Smooth muscle cell (in vitro differentiated cells): Measurements from ENCODE around the gene PLPP4. TPM values are rescaled to one million over a fixed set of nuclear protein-coding genes. Genes with fewer than 3 reads are reported as not detected.

ENCODE experiments used
- DNase-seq: peaks from one replicate; lab custom pipeline; 2025; ENCODE audit not compliant: unreplicated experiment; lab: John Stamatoyannopoulos, UW
- H2AFZ ChIP-seq: fragments of 200-600 bp; sonication (generic); 2 replicates; pipeline ENCODE4 v1.6.0; 2016; ENCODE audit warnings: antibody characterized with exemption, low read depth, mild to moderate bottlenecking
- H3F3A ChIP-seq: fragments of 200-600 bp; sonication (generic); 2 replicates; pipeline ENCODE4 v1.6.0; 2017; ENCODE audit warnings: antibody characterized with exemption, low read depth
- H3K27ac ChIP-seq: fragments of 200-600 bp; sonication (generic); 2 replicates; pipeline ENCODE4 v1.5.1; 2016; ENCODE audit warnings: low read depth, mild to moderate bottlenecking
- H3K27me3 ChIP-seq: fragments of 200-600 bp; sonication (generic); 2 replicates; pipeline ENCODE4 v1.6.1; 2016; ENCODE audit warnings: low read depth, mild to moderate bottlenecking
- H3K36me3 ChIP-seq: fragments of 200-600 bp; sonication (generic); 2 replicates; pipeline ENCODE4 v1.5.1; 2016; ENCODE audit warnings: low read depth
- H3K4me1 ChIP-seq: fragments of 200-600 bp; sonication (generic); 2 replicates; pipeline ENCODE4 v1.5.1; 2016; ENCODE audit warnings: low read depth
- H3K4me2 ChIP-seq: fragments of 200-600 bp; sonication (generic); 2 replicates; pipeline ENCODE4 v1.6.0; 2016; ENCODE audit warnings: mild to moderate bottlenecking
- H3K4me3 ChIP-seq: fragments of 200-600 bp; sonication (generic); 2 replicates; pipeline ENCODE4 v1.5.1; 2016; ENCODE audit warnings: mild to moderate bottlenecking
- H3K79me2 ChIP-seq: fragments of 200-600 bp; sonication (generic); 2 replicates; pipeline ENCODE4 v1.6.0; 2016; ENCODE audit warnings: low read depth, mild to moderate bottlenecking
- H3K9ac ChIP-seq: fragments of 200-600 bp; sonication (generic); 2 replicates; pipeline ENCODE4 v1.6.0; 2016; ENCODE audit warnings: low read depth
- H3K9me3 ChIP-seq: fragments of 200-600 bp; sonication (generic); replicated peaks from 2 replicates; pipeline ENCODE4 v1.5.1; 2016; ENCODE audit warnings: low read depth
- H4K20me1 ChIP-seq: fragments of 200-600 bp; sonication (generic); 2 replicates; pipeline ENCODE4 v1.6.0; 2016; ENCODE audit warnings: low read depth
- CTCF ChIP-seq: fragments of 200-600 bp; sonication (generic); IDR thresholded peaks from 2 replicates; pipeline ENCODE4 v1.5.1; 2017; ENCODE audit warnings: borderline replicate concordance, mild to moderate bottlenecking, antibody characterized with exemption; ENCODE audit not compliant: insufficient read depth, poor library complexity, severe bottlenecking
- WGBS: methylation state at CpG from one replicate; pipeline ENCODE4 v1.1.7; 2016; ENCODE audit warnings: low lambda C conversion rate; 5-methylcytosine and 5-hydroxymethylcytosine counted together
- polyA plus RNA-seq: library from polyadenylated mRNA; unstranded; fragments of >200 nt; fragmentation: Nextera tagmentation; extraction: Ambion mirVana; gene quantifications from 2 replicates; pipeline ENCODE4 v1.2.1, GENCODE V29; 2016
- total RNA-seq: library from RNA; depleted of rRNA; stranded (reverse); fragments of >200 nt; gene quantifications from 2 replicates; pipeline ENCODE4 v1.2.3, GENCODE V29; 2014

PLPP4 gene
- total and polyA plus RNA-seq, 2 experiments from 2014 or later = 27.2 to 33.5 TPM

GRCh38 chr10:120423431-120424197 is 33.4 kb upstream of the PLPP4 start:
- H2AFZ ChIP-seq = no peak overlapping the region
- H3F3A ChIP-seq = peaks cover 21% of the 10 kb centered on the region
- peak; percentile 96 for TF ChIP-seq CTCF
- H3K4me3 ChIP-seq = no peak overlapping the region
- peak overlapping the region; percentile 97 for H3K27ac ChIP-seq
- H3K4me1 ChIP-seq = no peaks in the 10 kb centered on the region
- no peak for DNase-seq
- 21% methylated on average over 8 of the region's 8 CpGs for WGBS
- no peaks in the 10 kb centered on the region for H3K9me3 ChIP-seq
- peak overlapping the region; percentile 77 for H3K9ac ChIP-seq
- H3K79me2 ChIP-seq = no peaks in the 10 kb centered on the region
- no peaks in the 10 kb centered on the region for H3K36me3 ChIP-seq
- H3K27me3 ChIP-seq = no peaks in the 10 kb centered on the region
- H3K4me2 ChIP-seq = peak overlapping the region; percentile 71
- H4K20me1 ChIP-seq = no peaks in the 10 kb centered on the region

GRCh38 chr10:120424198-120424464 is 32.9 kb upstream of the PLPP4 start:
- no peak overlapping the region for H2AFZ ChIP-seq
- WGBS = 58% methylated on average over 4 of the region's 4 CpGs
- H3K36me3 ChIP-seq = no peaks in the 10 kb centered on the region
- H3K79me2 ChIP-seq = no peaks in the 10 kb centered on the region
- peak overlapping the region; percentile 77 for H3K9ac ChIP-seq
- no peaks in the 10 kb centered on the region for H3K4me1 ChIP-seq
- H3K27me3 ChIP-seq = no peaks in the 10 kb centered on the region
- peaks cover 21% of the 10 kb centered on the region for H3F3A ChIP-seq
- H3K9me3 ChIP-seq = no peaks in the 10 kb centered on the region
- no peaks in the 10 kb centered on the region for H4K20me1 ChIP-seq
- DNase-seq = no peak
- peak overlapping the region; percentile 97 for H3K27ac ChIP-seq
- no peak for TF ChIP-seq CTCF
- H3K4me2 ChIP-seq = peak overlapping the region; percentile 71
- H3K4me3 ChIP-seq = no peak overlapping the region

GRCh38 chr10:120426306-120426705 is 30.7 kb upstream of the PLPP4 start:
- no peak overlapping the region for H2AFZ ChIP-seq
- H3K79me2 ChIP-seq = no peaks in the 10 kb centered on the region
- no peak overlapping the region for H3K4me2 ChIP-seq
- H3K9ac ChIP-seq = no peak overlapping the region
- no peak for DNase-seq
- peaks cover 19% of the 10 kb centered on the region for H3F3A ChIP-seq
- H3K27me3 ChIP-seq = no peaks in the 10 kb centered on the region
- H3K4me3 ChIP-seq = no peak overlapping the region
- H3K4me1 ChIP-seq = no peaks in the 10 kb centered on the region
- WGBS = 33% methylated on average over 3 of the region's 3 CpGs
- peak overlapping the region; percentile 82 for H3K27ac ChIP-seq
- H4K20me1 ChIP-seq = no peaks in the 10 kb centered on the region
- no peak for TF ChIP-seq CTCF
- no peaks in the 10 kb centered on the region for H3K36me3 ChIP-seq
- H3K9me3 ChIP-seq = no peaks in the 10 kb centered on the region

- H3K27ac ChIP-seq = peak overlapping the region; percentile 47
- no peak overlapping the region for H3K4me2 ChIP-seq
- no peak overlapping the region for H3K9ac ChIP-seq
These were observed 28.3 kb upstream of the PLPP4 start for GRCh38 chr10:120428754-120429153.

More at GRCh38 chr10:120428754-120429153, 28.3 kb upstream of the PLPP4 start:
- H3K4me1 ChIP-seq = no peaks in the 10 kb centered on the region
- no peaks in the 10 kb centered on the region for H3K36me3 ChIP-seq
- no peaks in the 10 kb centered on the region for H4K20me1 ChIP-seq
- no peaks in the 10 kb centered on the region for H3K79me2 ChIP-seq
- no peak for DNase-seq
- H3K4me3 ChIP-seq = no peak overlapping the region
- H3K9me3 ChIP-seq = no peaks in the 10 kb centered on the region
- H3F3A ChIP-seq = peaks cover 8% of the 10 kb centered on the region
- peak overlapping the region; percentile 52 for H2AFZ ChIP-seq
- WGBS = 62% methylated on average over 5 of the region's 5 CpGs
- TF ChIP-seq CTCF = no peak
- peaks cover 11% of the 10 kb centered on the region for H3K27me3 ChIP-seq
